Measurements from ENCODE around the gene TBC1D9.

DNA sequence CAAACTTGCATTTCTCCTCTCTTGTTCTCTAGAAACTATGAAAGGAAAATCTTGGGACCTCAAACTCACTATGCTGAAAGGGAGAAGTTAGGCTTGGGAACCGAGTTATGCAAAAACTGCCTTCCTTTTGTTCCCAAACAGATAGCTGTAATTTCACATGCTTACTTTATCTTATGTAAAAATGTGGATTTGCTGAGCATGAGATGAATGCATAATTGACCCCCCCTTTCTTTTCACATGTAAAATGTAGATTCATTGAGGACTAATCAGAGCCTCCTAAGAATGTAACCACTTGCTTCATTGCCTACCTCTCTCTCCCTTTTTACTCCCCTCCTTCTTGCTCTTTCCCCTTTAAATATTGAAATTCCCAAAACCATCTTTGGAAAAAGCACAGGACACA, 18.0 kb downstream of the TBC1D9 start:
- TF ChIP-seq, protein P1, sequence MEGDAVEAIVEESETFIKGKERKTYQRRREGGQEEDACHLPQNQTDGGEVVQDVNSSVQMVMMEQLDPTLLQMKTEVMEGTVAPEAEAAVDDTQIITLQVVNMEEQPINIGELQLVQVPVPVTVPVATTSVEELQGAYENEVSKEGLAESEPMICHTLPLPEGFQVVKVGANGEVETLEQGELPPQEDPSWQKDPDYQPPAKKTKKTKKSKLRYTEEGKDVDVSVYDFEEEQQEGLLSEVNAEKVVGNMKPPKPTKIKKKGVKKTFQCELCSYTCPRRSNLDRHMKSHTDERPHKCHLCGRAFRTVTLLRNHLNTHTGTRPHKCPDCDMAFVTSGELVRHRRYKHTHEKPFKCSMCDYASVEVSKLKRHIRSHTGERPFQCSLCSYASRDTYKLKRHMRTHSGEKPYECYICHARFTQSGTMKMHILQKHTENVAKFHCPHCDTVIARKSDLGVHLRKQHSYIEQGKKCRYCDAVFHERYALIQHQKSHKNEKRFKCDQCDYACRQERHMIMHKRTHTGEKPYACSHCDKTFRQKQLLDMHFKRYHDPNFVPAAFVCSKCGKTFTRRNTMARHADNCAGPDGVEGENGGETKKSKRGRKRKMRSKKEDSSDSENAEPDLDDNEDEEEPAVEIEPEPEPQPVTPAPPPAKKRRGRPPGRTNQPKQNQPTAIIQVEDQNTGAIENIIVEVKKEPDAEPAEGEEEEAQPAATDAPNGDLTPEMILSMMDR (IDR thresholded peaks at IDR 0.05 in 2 of 3, conservative IDR thresholded peaks at IDR 0.05 in 1 of 3; ENCODE audit: control insufficient read depth in 2 of 3, extremely low read depth in 1 of 3, insufficient read depth in 1 of 3, low read depth in 3 of 3, low read length in 3 of 3), result no peak
- TF ChIP-seq, protein P2, sequence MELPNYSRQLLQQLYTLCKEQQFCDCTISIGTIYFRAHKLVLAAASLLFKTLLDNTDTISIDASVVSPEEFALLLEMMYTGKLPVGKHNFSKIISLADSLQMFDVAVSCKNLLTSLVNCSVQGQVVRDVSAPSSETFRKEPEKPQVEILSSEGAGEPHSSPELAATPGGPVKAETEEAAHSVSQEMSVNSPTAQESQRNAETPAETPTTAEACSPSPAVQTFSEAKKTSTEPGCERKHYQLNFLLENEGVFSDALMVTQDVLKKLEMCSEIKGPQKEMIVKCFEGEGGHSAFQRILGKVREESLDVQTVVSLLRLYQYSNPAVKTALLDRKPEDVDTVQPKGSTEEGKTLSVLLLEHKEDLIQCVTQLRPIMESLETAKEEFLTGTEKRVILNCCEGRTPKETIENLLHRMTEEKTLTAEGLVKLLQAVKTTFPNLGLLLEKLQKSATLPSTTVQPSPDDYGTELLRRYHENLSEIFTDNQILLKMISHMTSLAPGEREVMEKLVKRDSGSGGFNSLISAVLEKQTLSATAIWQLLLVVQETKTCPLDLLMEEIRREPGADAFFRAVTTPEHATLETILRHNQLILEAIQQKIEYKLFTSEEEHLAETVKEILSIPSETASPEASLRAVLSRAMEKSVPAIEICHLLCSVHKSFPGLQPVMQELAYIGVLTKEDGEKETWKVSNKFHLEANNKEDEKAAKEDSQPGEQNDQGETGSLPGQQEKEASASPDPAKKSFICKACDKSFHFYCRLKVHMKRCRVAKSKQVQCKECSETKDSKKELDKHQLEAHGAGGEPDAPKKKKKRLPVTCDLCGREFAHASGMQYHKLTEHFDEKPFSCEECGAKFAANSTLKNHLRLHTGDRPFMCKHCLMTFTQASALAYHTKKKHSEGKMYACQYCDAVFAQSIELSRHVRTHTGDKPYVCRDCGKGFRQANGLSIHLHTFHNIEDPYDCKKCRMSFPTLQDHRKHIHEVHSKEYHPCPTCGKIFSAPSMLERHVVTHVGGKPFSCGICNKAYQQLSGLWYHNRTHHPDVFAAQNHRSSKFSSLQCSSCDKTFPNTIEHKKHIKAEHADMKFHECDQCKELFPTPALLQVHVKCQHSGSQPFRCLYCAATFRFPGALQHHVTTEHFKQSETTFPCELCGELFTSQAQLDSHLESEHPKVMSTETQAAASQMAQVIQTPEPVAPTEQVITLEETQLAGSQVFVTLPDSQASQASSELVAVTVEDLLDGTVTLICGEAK (IDR thresholded peaks at IDR 0.05; ENCODE audit: borderline replicate concordance), result no peak
- TF ChIP-seq, protein P3, sequence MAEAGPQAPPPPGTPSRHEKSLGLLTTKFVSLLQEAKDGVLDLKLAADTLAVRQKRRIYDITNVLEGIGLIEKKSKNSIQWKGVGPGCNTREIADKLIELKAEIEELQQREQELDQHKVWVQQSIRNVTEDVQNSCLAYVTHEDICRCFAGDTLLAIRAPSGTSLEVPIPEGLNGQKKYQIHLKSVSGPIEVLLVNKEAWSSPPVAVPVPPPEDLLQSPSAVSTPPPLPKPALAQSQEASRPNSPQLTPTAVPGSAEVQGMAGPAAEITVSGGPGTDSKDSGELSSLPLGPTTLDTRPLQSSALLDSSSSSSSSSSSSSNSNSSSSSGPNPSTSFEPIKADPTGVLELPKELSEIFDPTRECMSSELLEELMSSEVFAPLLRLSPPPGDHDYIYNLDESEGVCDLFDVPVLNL (IDR thresholded peaks at IDR 0.05; ENCODE audit: low read depth, low read length), result no peak
- no peak for TF ChIP-seq POLR2AphosphoS5 (IDR thresholded peaks at IDR 0.05; ENCODE audit: low read length)
